ENCODE results near the gene ZNF318. TPM values are rescaled to one million over a fixed set of nuclear protein-coding genes. Genes with fewer than 3 reads are reported as not detected.

The ZNF318 gene
- total RNA-seq: 3.9 and 4.3 TPM in 2 replicates

DNA sequence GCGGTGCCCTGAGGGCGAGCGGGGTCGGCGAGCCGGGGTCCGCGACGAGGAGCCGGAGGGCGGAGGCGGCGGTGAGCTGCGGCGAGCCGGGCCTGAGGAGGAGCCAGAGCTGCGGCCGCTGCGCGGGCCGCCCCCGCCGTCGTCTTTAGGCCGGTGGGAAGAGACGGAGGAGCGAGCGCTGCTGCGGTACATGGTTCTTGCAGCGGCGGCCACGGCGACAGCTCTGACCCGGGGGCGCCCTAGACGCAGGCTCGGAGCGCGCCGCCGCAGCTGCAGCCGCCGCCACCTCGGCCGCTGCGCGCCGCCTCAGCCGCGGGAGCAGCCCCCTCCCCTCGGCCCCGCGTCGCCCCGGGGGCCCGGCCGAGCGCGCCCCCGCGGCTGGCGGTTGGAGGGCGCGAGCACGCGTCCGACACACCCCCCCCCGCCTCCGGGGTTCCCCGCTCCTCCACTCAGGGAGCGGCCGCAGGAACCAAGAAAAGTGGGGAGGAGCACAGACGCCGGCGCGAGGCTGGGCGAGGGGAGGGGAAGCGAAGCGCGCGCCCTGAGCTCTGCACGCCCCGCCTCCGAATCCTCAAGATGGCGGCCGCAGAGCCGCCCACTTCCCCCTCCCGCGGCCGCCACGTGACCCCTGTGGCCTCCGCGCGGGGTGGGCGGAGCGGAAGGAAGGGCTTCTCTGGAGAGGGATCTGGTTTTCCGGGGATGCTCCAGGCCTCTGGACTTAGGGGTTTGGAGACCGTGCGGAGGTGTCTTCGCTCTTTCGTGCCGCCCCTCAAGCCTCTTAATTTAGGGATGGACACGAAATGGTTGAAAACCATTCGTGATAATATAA is at the start of gene ZNF318:
TSS of gene ZNF318 (minus strand) at position 474 of the 829 bp plus-strand sequence. CDS start at position 192, 282 bp downstream.

DNA sequence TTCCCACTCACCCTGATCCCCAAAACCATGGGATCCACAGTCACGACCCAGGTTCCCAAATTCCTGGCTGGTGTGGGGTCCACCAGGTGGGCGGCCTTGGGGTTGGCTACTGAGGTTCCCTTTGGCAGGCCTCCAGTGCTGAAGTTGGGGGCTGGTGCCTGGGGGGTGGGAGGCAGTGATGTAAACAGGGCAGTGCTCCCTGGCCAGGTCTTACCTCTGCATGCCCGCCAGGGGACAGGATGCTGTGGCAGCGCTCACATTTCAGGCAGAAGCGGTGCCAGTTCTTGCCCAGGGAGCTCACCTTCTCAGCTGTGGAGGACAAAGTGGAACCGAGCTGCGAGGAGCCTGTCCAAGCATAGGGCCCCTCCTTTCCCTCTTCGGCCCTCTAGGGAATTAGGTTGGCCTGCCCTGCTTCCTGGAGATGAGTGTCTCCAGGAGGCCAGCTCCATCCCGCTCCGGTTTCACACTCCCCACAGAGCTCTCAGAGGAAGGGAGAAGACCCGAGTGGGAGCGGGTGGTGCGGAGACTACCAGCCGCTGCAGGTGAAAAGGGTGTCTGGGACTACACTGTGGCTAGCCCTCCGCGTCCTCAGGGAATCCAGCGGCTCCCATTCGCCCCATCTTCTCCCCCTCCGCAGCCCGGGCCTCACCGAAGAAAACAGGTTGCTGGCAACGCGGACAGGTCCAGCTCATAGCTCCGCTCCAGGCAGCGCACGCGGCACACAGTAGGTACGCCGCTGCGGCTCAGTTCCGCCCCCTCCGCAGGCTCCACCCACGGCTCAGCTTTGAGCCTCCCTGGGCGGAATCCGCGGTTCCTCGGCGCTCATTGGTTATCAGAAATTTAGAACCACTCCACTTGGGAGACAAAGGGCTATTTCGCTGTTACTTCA is 61.1 kb downstream of the ZNF318 start, which contains the start of gene CRIP3:
TSS of gene CRIP3 (minus strand) at position 726 of the 889 bp plus-strand sequence. CDS start at position 692, 34 bp downstream.

GRCh38 chr6:43297644-43298564 is 71.5 kb downstream of the ZNF318 start, which contains the start of gene SLC22A7:
Gene SLC22A7, plus strand, starts transcription at chr6:43298260. Its CDS starts 99 bp downstream, at chr6:43298359.

Other genes with a start within 250 kb of the ZNF318 start
- gene SRF, start 198.4 kb downstream of the ZNF318 start, total RNA-seq: 16.6 and 20.5 TPM in 2 replicates
- gene CUL9, start 187.5 kb downstream of the ZNF318 start, total RNA-seq: 16.6 and 24.0 TPM in 2 replicates
- 44.8 and 60.4 TPM in 2 replicates for gene DNPH1, start 140.2 kb downstream of the ZNF318 start, total RNA-seq
- under 0.01 and 0.15 TPM in 2 replicates for gene TTBK1, start 126.2 kb downstream of the ZNF318 start, total RNA-seq
- gene SLC22A7, start 71.4 kb downstream of the ZNF318 start, total RNA-seq: not detected in 2 replicates
- gene CRIP3, start 60.8 kb downstream of the ZNF318 start, total RNA-seq: not detected in 2 replicates
- 12.6 and 14.3 TPM in 2 replicates for gene ABCC10, start 57.9 kb upstream of the ZNF318 start, total RNA-seq
- 0.46 and 0.65 TPM in 2 replicates for gene DLK2, start 85.9 kb upstream of the ZNF318 start, total RNA-seq
- 7.8 and 10.2 TPM in 2 replicates for gene TJAP1, start 107.9 kb upstream of the ZNF318 start, total RNA-seq
- gene LRRC73, start 140.7 kb upstream of the ZNF318 start, total RNA-seq: 0.15 and 0.32 TPM in 2 replicates
- gene YIPF3, start 147.3 kb upstream of the ZNF318 start, total RNA-seq: 94.5 and 122 TPM in 2 replicates
- 51.5 and 51.6 TPM in 2 replicates for gene POLR1C, start 147.4 kb upstream of the ZNF318 start, total RNA-seq
- 25.3 and 28.7 TPM in 2 replicates for gene XPO5, start 206.4 kb upstream of the ZNF318 start, total RNA-seq
- gene POLH, start 206.5 kb upstream of the ZNF318 start, total RNA-seq: 20.8 and 22.5 TPM in 2 replicates

All from epithelial cell of umbilical artery (primary cell).